Measurements from ENCODE around the gene INSYN2B. TPM values are rescaled to one million over a fixed set of nuclear protein-coding genes. Genes with fewer than 3 reads are reported as not detected.

The INSYN2B gene
- total and polyA plus RNA-seq, 2 of the 4 experiments (the other 2 are of a cell fraction): 9.1 to 33.5 TPM

DNA sequence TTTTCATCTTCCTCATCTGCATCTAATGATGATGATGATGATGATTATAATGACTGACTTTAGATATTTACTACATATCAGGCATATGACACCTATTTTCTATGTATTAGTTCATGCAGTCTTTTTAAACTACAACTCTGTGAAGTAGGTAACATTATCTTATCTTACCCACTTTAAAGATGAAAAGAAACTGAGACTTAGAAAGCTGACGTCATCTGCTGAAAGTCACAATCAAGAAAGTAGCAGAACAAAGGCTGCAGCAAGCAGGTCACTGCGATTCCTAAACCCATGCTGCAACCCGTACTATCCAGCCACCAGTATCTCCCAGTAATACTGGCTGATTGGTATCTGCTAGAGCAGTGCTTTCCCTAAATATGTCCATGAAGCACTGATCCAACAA lies 40.1 kb upstream of the INSYN2B start:
- intact Hi-C loops (cut with micrococcal nuclease) (no loop called here), dilution Hi-C loops (cut with HindIII; ENCODE audit: low sequenced_read_pairs, unreplicated experiment) (no loop called here), in situ Hi-C loops (cut with MboI; ENCODE audit: low sequenced_read_pairs) (no loop called here)
- H2AK9ac ChIP-seq (replicated peaks; ENCODE audit: low read depth, low read length, poor library complexity): no peak overlapping the region
- ChIA-PET CTCF (no interaction called here), POLR2A (ENCODE audit: unreplicated experiment) (no interaction called here)
- H3K36me3 ChIP-seq (ENCODE audit: control insufficient read depth, insufficient read depth, low read length): no peaks in the 10 kb centered on the region
- ATAC-seq (ENCODE audit: low read depth) (no peak), DNase-seq (no peak)
- H3K79me1 ChIP-seq (ENCODE audit: low read depth in 1 of 2, low read length in 2 of 2): no peaks in the 10 kb centered on the region
- no peak overlapping the region for H3K4ac ChIP-seq (ENCODE audit: low read depth, low read length)
- no peak overlapping the region for H3K14ac ChIP-seq (replicated peaks; ENCODE audit: low read depth, low read length)
- H3K4me2 ChIP-seq (ENCODE audit: low read depth, low read length): no peak overlapping the region
- WGBS, 2 experiments (ENCODE audit: extremely low coverage in 2 of 2, insufficient read length in 1 of 2): 80% methylated on average over 1 of the region's 3 CpGs; no CpG with 5 or more reads in 1 of the 2 experiments
- no peaks in the 10 kb centered on the region for H4K20me1 ChIP-seq (ENCODE audit: insufficient read depth, low read length)
- H3K9me1 ChIP-seq (ENCODE audit: insufficient read depth, low read length): no peaks in the 10 kb centered on the region
- no peak overlapping the region for H2BK15ac ChIP-seq (ENCODE audit: low read depth, low read length)
- TF ChIP-seq MXI1 (IDR thresholded peaks at IDR 0.05; ENCODE audit: borderline replicate concordance, low read depth, low read length) (no peak), RAD21 (IDR thresholded peaks at IDR 0.05; ENCODE audit: low read length) (no peak), NFE2L2 (IDR thresholded peaks at IDR 0.05; ENCODE audit: low read depth, low read length) (no peak), RFX5 (IDR thresholded peaks at IDR 0.05; ENCODE audit: low read depth, low read length) (no peak), CEBPB (IDR thresholded peaks at IDR 0.05; ENCODE audit: low read depth, low read length) (no peak), MAFK (IDR thresholded peaks at IDR 0.05; ENCODE audit: low read depth, low read length) (no peak), POLR2A (IDR thresholded peaks at IDR 0.05; ENCODE audit: low read depth, low read length) (no peak), RCOR1 (IDR thresholded peaks at IDR 0.05; ENCODE audit: insufficient replicate concordance, low read length) (no peak), CHD1 (IDR thresholded peaks at IDR 0.05; ENCODE audit: low read depth, low read length) (no peak), BHLHE40 (IDR thresholded peaks at IDR 0.05; ENCODE audit: low read depth, low read length) (no peak), SMC3 (IDR thresholded peaks at IDR 0.05; ENCODE audit: low read depth, low read length) (no peak), FOS (IDR thresholded peaks at IDR 0.05; ENCODE audit: low read depth, low read length) (no peak), MAZ (IDR thresholded peaks at IDR 0.05; ENCODE audit: borderline replicate concordance, low read depth, low read length) (no peak)
- TF ChIP-seq, protein P1, sequence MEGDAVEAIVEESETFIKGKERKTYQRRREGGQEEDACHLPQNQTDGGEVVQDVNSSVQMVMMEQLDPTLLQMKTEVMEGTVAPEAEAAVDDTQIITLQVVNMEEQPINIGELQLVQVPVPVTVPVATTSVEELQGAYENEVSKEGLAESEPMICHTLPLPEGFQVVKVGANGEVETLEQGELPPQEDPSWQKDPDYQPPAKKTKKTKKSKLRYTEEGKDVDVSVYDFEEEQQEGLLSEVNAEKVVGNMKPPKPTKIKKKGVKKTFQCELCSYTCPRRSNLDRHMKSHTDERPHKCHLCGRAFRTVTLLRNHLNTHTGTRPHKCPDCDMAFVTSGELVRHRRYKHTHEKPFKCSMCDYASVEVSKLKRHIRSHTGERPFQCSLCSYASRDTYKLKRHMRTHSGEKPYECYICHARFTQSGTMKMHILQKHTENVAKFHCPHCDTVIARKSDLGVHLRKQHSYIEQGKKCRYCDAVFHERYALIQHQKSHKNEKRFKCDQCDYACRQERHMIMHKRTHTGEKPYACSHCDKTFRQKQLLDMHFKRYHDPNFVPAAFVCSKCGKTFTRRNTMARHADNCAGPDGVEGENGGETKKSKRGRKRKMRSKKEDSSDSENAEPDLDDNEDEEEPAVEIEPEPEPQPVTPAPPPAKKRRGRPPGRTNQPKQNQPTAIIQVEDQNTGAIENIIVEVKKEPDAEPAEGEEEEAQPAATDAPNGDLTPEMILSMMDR (conservative IDR thresholded peaks at IDR 0.05; ENCODE audit: low read depth, low read length): no peak
- TF ChIP-seq, protein P2, sequence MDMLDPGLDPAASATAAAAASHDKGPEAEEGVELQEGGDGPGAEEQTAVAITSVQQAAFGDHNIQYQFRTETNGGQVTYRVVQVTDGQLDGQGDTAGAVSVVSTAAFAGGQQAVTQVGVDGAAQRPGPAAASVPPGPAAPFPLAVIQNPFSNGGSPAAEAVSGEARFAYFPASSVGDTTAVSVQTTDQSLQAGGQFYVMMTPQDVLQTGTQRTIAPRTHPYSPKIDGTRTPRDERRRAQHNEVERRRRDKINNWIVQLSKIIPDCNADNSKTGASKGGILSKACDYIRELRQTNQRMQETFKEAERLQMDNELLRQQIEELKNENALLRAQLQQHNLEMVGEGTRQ (IDR thresholded peaks at IDR 0.05; ENCODE audit: low read depth, low read length): no peak
- TF ChIP-seq, protein P3, sequence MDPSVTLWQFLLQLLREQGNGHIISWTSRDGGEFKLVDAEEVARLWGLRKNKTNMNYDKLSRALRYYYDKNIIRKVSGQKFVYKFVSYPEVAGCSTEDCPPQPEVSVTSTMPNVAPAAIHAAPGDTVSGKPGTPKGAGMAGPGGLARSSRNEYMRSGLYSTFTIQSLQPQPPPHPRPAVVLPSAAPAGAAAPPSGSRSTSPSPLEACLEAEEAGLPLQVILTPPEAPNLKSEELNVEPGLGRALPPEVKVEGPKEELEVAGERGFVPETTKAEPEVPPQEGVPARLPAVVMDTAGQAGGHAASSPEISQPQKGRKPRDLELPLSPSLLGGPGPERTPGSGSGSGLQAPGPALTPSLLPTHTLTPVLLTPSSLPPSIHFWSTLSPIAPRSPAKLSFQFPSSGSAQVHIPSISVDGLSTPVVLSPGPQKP (IDR thresholded peaks at IDR 0.05; ENCODE audit: borderline replicate concordance, low read depth, low read length): no peak
- H2BK20ac ChIP-seq (ENCODE audit: low read depth, low read length): no peak overlapping the region
- H3K56ac ChIP-seq (ENCODE audit: extremely low read depth, insufficient read depth, low read length): no peak overlapping the region
- no peak overlapping the region for H3K4me3 ChIP-seq (ENCODE audit: insufficient read depth, low read depth, low read length)
- no peak overlapping the region for H2AK5ac ChIP-seq (ENCODE audit: low read depth, low read length)
- no peak overlapping the region for H2BK120ac ChIP-seq (ENCODE audit: low read depth, low read length)
- no peak overlapping the region for H3K18ac ChIP-seq (ENCODE audit: low read depth, low read length)
- BruUV-seq (replicated peaks): no TSS peak
- H4K5ac ChIP-seq (ENCODE audit: low read depth, low read length): no peak overlapping the region
- H4K8ac ChIP-seq (ENCODE audit: low read depth in 2 of 2, low read length in 2 of 2): no peak overlapping the region
- no peak overlapping the region for H2AFZ ChIP-seq (replicated peaks; ENCODE audit: low read length, poor library complexity)
- H3K9me3 ChIP-seq (ENCODE audit: control insufficient read depth, insufficient read depth, low read length): no peaks in the 10 kb centered on the region
- no peak overlapping the region for H4K91ac ChIP-seq (ENCODE audit: insufficient read depth, low read depth, low read length)
- no peak overlapping the region for H3K9ac ChIP-seq (ENCODE audit: low read depth, low read length)
- H3K23ac ChIP-seq (ENCODE audit: low read depth, low read length): no peak overlapping the region
- H3K27me3 ChIP-seq (ENCODE audit: control insufficient read depth, insufficient read depth, low read length): peaks cover 15% of the 10 kb centered on the region
- no peak overlapping the region for H3K27ac ChIP-seq (ENCODE audit: insufficient read depth, low read length)
- H3K4me1 ChIP-seq (ENCODE audit: control insufficient read depth, insufficient read depth, low read length): no peaks in the 10 kb centered on the region
- no peak overlapping the region for H2BK5ac ChIP-seq (ENCODE audit: low read depth, low read length, poor library complexity, severe bottlenecking)
